ENCODE results near the gene SYK.
"Not testable (repeated sequence)": the region's sequence is repeated elsewhere in the genome, so short reads cannot be mapped to it uniquely, and the experiment has no call there.

Gene SYK

GRCh38 chr9:90801241-90801972 is at the start of gene SYK:
Gene SYK (plus strand): TSS chr9:90801819. CDS start chr9:90843899, 42,080 bp downstream.
- Histone ChIP-seq H3K4me3 (ENCODE audit: low read depth, low read length) (peak within 1 kb of the TSS; percentile 59), H3K27me3 (ENCODE audit: control insufficient read depth, insufficient read depth, low read length) (peaks cover 21% of the 10 kb centered on the region), H3K4me1 (ENCODE audit: control insufficient read depth, insufficient read depth, low read length) (no peaks in the 10 kb centered on the region), H3K9ac (ENCODE audit: low read depth, low read length) (no peak within 1 kb of the TSS), H3K36me3 (ENCODE audit: control insufficient read depth, insufficient read depth, low read length) (no peaks in the 10 kb centered on the region), H3K9me3 (ENCODE audit: control insufficient read depth, insufficient read depth, low read length) (no peaks in the 10 kb centered on the region)

DNA sequence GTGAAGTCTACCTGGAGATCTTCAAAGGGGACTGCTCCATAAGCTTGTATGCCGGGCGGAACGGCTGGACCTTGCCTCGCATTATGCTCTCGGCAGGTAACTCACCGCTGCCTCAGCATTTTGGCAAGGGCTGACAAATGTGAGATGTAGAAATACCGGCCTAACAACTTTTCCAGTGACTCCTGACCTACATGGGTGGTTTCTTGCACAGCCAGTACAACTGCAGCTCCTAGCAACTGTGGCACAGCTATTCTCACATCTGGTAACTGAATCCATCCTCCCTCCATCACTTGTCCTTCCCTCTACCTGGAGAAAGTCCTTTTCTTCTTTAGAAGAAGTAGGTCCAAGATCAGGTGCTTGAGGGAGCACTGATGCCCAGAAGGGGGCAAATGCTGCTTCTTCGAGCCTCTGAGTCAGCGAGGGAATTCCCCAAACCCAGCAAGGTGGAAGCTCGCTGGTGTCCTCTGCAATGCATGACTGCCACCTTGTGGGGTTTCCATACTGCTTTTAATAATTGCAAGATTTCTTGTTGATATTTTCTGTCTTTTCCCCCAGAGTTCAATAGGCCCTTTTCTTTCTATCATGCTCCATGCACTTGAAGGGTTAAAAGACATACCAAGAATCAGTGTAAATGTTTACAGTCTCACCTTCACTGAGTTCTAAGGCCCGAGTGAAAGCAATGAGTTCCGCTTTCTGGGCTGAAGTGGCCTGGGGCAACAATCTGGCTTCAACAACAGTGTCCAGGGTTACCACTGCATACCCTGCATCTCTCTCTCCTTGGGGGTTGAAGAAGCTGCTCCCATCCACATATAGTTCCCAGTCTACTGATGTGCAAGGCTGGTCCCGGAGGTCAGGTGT is 45.9 kb upstream of the SYK start:
- not testable (repeated sequence) for H3K4me3 ChIP-seq (ENCODE audit: low read depth, low read length); H3K27me3 ChIP-seq (ENCODE audit: control insufficient read depth, insufficient read depth, low read length); H3K9ac ChIP-seq (ENCODE audit: low read depth, low read length); H3K4me1 ChIP-seq (ENCODE audit: control insufficient read depth, insufficient read depth, low read length); H3K36me3 ChIP-seq (ENCODE audit: control insufficient read depth, insufficient read depth, low read length); H3K9me3 ChIP-seq (ENCODE audit: control insufficient read depth, insufficient read depth, low read length)

- not testable (repeated sequence) for H3K9ac ChIP-seq (ENCODE audit: low read depth, low read length); H3K4me1 ChIP-seq (ENCODE audit: control insufficient read depth, insufficient read depth, low read length); H3K36me3 ChIP-seq (ENCODE audit: control insufficient read depth, insufficient read depth, low read length); H3K4me3 ChIP-seq (ENCODE audit: low read depth, low read length); H3K9me3 ChIP-seq (ENCODE audit: control insufficient read depth, insufficient read depth, low read length); H3K27me3 ChIP-seq (ENCODE audit: control insufficient read depth, insufficient read depth, low read length)
Observed at GRCh38 chr9:90760577-90760976, 41.0 kb upstream of the SYK start.

GRCh38 chr9:90766731-90767130 is 34.9 kb upstream of the SYK start:
- H3K4me3 ChIP-seq (ENCODE audit: low read depth, low read length), result no peak overlapping the region
- no peaks in the 10 kb centered on the region for H3K4me1 ChIP-seq (ENCODE audit: control insufficient read depth, insufficient read depth, low read length)
- no peak overlapping the region for H3K9ac ChIP-seq (ENCODE audit: low read depth, low read length)
- H3K36me3 ChIP-seq (ENCODE audit: control insufficient read depth, insufficient read depth, low read length), result no peaks in the 10 kb centered on the region
- no peaks in the 10 kb centered on the region for H3K27me3 ChIP-seq (ENCODE audit: control insufficient read depth, insufficient read depth, low read length)
- H3K9me3 ChIP-seq (ENCODE audit: control insufficient read depth, insufficient read depth, low read length), result peaks cover 7% of the 10 kb centered on the region

DNA sequence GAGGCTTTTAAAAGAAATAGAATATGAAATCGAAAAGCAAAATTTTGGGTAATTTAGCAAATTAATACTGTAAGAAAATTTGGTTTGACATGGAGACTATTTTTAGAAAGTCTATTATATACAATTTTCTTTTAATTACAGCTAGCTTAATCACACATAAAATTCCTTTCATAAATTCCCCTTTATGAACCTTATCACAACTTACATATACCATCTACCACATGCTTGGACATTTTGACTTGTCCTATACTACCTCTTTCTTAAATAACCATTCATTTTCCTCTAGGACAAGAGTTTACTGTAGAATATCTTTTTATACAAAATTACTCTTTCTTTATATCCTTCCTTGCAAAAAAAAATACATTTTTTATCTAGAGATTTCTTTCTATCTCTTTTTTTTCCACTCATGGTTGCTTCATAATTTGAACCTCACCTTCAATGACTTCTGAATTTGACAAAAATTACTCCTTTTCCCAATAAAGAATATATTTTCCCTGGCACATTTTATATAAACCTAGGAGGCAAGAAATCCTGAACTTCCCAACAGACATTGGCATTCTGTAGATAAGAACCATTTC is 34.0 kb upstream of the SYK start:
- Histone ChIP-seq H3K4me3 (ENCODE audit: low read depth, low read length) (no peak overlapping the region), H3K9me3 (ENCODE audit: control insufficient read depth, insufficient read depth, low read length) (peaks cover 7% of the 10 kb centered on the region), H3K4me1 (ENCODE audit: control insufficient read depth, insufficient read depth, low read length) (no peaks in the 10 kb centered on the region), H3K27me3 (ENCODE audit: control insufficient read depth, insufficient read depth, low read length) (no peaks in the 10 kb centered on the region), H3K9ac (ENCODE audit: low read depth, low read length) (no peak overlapping the region), H3K36me3 (ENCODE audit: control insufficient read depth, insufficient read depth, low read length) (no peaks in the 10 kb centered on the region)

DNA sequence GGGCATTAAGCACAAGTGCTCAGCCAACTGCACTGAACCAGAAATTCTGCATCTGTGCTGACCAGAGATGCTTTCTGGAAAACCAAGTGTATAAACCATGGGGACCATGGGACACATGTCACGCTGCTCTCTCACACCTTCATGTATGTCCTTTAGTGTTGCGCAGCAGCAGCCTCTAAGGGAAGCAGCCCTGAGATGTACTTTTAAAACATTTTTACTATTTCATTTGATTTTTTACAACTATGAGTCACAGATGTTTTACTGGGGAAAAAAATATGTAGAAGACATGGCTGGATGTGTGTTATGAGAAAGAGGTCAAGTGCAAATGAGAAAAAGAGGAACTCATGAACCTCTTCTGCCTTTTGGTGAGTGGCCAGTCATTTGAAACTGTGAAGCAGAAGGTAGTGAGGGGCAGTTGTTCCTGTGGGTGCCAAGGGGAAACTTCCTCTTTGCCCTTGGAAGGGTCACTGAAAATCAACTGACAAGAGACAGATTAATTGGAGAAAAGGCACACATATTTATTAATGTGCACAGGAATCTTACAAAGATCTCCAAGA is 31.4 kb upstream of the SYK start:
- Histone ChIP-seq H3K9ac (ENCODE audit: low read depth, low read length) (no peak overlapping the region), H3K27me3 (ENCODE audit: control insufficient read depth, insufficient read depth, low read length) (no peaks in the 10 kb centered on the region), H3K36me3 (ENCODE audit: control insufficient read depth, insufficient read depth, low read length) (no peaks in the 10 kb centered on the region), H3K4me3 (ENCODE audit: low read depth, low read length) (no peak overlapping the region), H3K9me3 (ENCODE audit: control insufficient read depth, insufficient read depth, low read length) (peaks cover 7% of the 10 kb centered on the region), H3K4me1 (ENCODE audit: control insufficient read depth, insufficient read depth, low read length) (no peaks in the 10 kb centered on the region)

DNA sequence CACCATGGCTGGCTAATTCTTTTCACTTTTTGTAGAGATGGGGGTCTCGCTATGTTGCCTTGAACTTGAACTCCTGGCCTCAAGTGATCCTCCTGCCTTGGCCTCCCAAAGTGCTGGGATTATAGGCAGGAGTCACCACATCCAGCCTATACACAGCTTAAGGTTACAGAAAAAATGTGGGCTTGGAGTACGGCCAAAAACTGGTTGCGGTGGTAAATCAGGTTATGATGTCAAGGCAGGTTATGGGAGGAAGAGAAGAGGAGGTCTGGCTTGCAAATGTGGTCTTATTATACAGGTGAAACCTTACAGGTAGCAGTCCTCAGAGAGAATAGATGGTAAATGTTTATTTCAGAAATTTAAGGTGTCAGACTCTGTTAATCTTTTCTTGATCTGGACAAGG is 30.7 kb upstream of the SYK start:
- no peaks in the 10 kb centered on the region for H3K4me1 ChIP-seq (ENCODE audit: control insufficient read depth, insufficient read depth, low read length)
- H3K9me3 ChIP-seq (ENCODE audit: control insufficient read depth, insufficient read depth, low read length), result peaks cover 7% of the 10 kb centered on the region
- no peak overlapping the region for H3K4me3 ChIP-seq (ENCODE audit: low read depth, low read length)
- H3K9ac ChIP-seq (ENCODE audit: low read depth, low read length), result no peak overlapping the region
- H3K27me3 ChIP-seq (ENCODE audit: control insufficient read depth, insufficient read depth, low read length), result no peaks in the 10 kb centered on the region
- no peaks in the 10 kb centered on the region for H3K36me3 ChIP-seq (ENCODE audit: control insufficient read depth, insufficient read depth, low read length)

DNA sequence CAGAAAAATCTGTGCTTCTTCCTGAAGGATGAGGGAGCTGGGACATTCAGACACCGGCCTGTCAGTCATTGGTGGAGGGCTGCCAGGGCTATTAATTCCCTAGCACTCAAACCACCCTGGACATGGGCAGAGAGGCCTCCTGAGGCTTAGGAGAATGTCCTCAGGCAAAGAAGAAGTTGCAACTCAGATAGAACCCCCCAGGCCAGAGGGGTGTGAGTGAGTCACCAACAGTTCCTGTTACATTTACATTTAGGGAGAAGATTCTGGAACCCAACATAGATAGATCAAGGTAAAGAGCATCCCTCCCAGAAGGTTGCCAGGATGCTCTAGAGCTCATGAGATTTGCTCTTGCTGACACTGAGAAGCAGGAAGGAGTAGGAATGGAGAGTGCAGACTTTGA is 29.2 kb upstream of the SYK start:
- peaks cover 7% of the 10 kb centered on the region for H3K9me3 ChIP-seq (ENCODE audit: control insufficient read depth, insufficient read depth, low read length)
- no peak overlapping the region for H3K9ac ChIP-seq (ENCODE audit: low read depth, low read length)
- H3K4me1 ChIP-seq (ENCODE audit: control insufficient read depth, insufficient read depth, low read length), result no peaks in the 10 kb centered on the region
- H3K4me3 ChIP-seq (ENCODE audit: low read depth, low read length), result no peak overlapping the region
- no peaks in the 10 kb centered on the region for H3K27me3 ChIP-seq (ENCODE audit: control insufficient read depth, insufficient read depth, low read length)
- H3K36me3 ChIP-seq (ENCODE audit: control insufficient read depth, insufficient read depth, low read length), result no peaks in the 10 kb centered on the region

GRCh38 chr9:90773617-90774016 is 28.0 kb upstream of the SYK start:
- peaks cover under 1% of the 10 kb centered on the region for H3K9me3 ChIP-seq (ENCODE audit: control insufficient read depth, insufficient read depth, low read length)
- no peaks in the 10 kb centered on the region for H3K27me3 ChIP-seq (ENCODE audit: control insufficient read depth, insufficient read depth, low read length)
- no peak overlapping the region for H3K9ac ChIP-seq (ENCODE audit: low read depth, low read length)
- peaks cover 3% of the 10 kb centered on the region for H3K4me1 ChIP-seq (ENCODE audit: control insufficient read depth, insufficient read depth, low read length)
- no peaks in the 10 kb centered on the region for H3K36me3 ChIP-seq (ENCODE audit: control insufficient read depth, insufficient read depth, low read length)
- no peak overlapping the region for H3K4me3 ChIP-seq (ENCODE audit: low read depth, low read length)

DNA sequence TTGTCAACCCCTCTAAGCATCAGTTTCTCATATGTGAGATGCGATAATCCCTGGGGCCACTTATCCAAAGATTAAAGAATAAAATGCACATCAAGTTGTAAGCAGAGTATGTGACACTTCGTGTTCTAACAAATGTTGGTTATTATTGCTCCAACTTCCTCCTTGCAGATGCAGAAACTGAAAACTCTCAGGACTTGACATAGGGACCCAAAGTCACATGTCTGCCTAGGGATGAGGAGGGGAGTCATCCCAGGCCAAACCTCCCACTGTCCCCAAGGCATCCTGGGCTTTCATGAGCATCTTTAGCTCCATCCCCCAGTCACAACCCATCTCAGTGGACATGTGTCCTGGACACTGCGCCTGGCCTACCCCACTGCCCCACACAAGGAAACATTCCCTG is 27.5 kb upstream of the SYK start:
- Histone ChIP-seq H3K9ac (ENCODE audit: low read depth, low read length) (no peak overlapping the region), H3K9me3 (ENCODE audit: control insufficient read depth, insufficient read depth, low read length) (no peaks in the 10 kb centered on the region), H3K27me3 (ENCODE audit: control insufficient read depth, insufficient read depth, low read length) (no peaks in the 10 kb centered on the region), H3K36me3 (ENCODE audit: control insufficient read depth, insufficient read depth, low read length) (no peaks in the 10 kb centered on the region), H3K4me3 (ENCODE audit: low read depth, low read length) (no peak overlapping the region), H3K4me1 (ENCODE audit: control insufficient read depth, insufficient read depth, low read length) (peaks cover 5% of the 10 kb centered on the region)

- Histone ChIP-seq H3K9ac (ENCODE audit: low read depth, low read length) (no peak overlapping the region), H3K4me3 (ENCODE audit: low read depth, low read length) (no peak overlapping the region), H3K4me1 (ENCODE audit: control insufficient read depth, insufficient read depth, low read length) (peaks cover 6% of the 10 kb centered on the region), H3K27me3 (ENCODE audit: control insufficient read depth, insufficient read depth, low read length) (no peaks in the 10 kb centered on the region), H3K9me3 (ENCODE audit: control insufficient read depth, insufficient read depth, low read length) (no peaks in the 10 kb centered on the region), H3K36me3 (ENCODE audit: control insufficient read depth, insufficient read depth, low read length) (no peaks in the 10 kb centered on the region)
Observed at GRCh38 chr9:90774682-90775081, 26.9 kb upstream of the SYK start.
